K562 (cell line): Measurements from ENCODE around the gene HLA-DRB1. TPM values are rescaled to one million over a fixed set of nuclear protein-coding genes. Genes with fewer than 3 reads are reported as not detected.

Experiments
- ATAC-seq: fragments of 200-7000 bp; cut with Tn5 transposase; 3 replicates; pipeline ENCODE4 v1.9.1; 2020; ENCODE audit warnings: moderate library complexity
- BruUV-seq: library from RNA; stranded (reverse); fragments of 400-500 nt; replicated peaks from 2 replicates; lab custom pipeline; 2021; lab: Mats Ljungman, UMichigan
- CTCF ChIA-PET: fragments of 300-600 bp; formaldehyde crosslinking; extraction: SDS; loops from one replicate; lab custom pipeline; 2021; ENCODE audit warnings: low intra/inter-chr PET ratio; lab: Yijun Ruan, JAX
- POLR2A ChIA-PET: fragments of 300-600, 350-650 bp; sonication (Branson Sonifier 250); formaldehyde crosslinking; extraction: SDS; loops from one replicate; lab custom pipeline; 2021; ENCODE audit warnings: antibody characterized with exemption, inconsistent platforms; lab: Yijun Ruan, JAX
- DNase-seq, 4 experiments: peaks; one replicate each; pipeline versions ENCODE4 v3.0.0 to v3.0.0-alpha.2; 2011 to 2018; ENCODE audit warnings: low spot score in 3 of 4, mixed read lengths in 3 of 4; ENCODE audit errors: extremely low read depth in 1 of 4
- FAIRE-seq: peaks from 2 replicates; lab custom pipeline; 2011; peaks lifted over from hg19 to GRCh38; lab: Jason Lieb, UNC
- H2AFZ ChIP-seq: 2 replicates; pipeline ENCODE4 v1.6.0; 2011; ENCODE audit warnings: low read depth, low read length, control low read depth, inconsistent platforms
- H3K27ac ChIP-seq: fragments of 200-600 bp; 3 replicates; pipeline ENCODE4 v1.8.0; 2011; ENCODE audit warnings: low read depth, mild to moderate bottlenecking, control low read depth, inconsistent platforms, low read length, moderate library complexity, mixed read lengths; ENCODE audit errors: extremely low read depth
- H3K27me3 ChIP-seq, 2 experiments: fragments of 300-600 bp in 1 of 2; 2 replicates in 1 of 2; 3 replicates in 1 of 2; pipeline versions ENCODE4 v1.6.0 to v1.8.0; 2011; ENCODE audit warnings: inconsistent platforms in 2 of 2, low read length in 2 of 2, mild to moderate bottlenecking in 1 of 2, mixed read lengths in 1 of 2, moderate library complexity in 1 of 2; ENCODE audit not compliant: control insufficient read depth in 2 of 2, insufficient read depth in 2 of 2
- H3K36me3 ChIP-seq: fragments of 300-600 bp; 3 replicates; pipeline ENCODE4 v1.8.0; 2011; ENCODE audit warnings: mild to moderate bottlenecking, low read length, inconsistent platforms; ENCODE audit not compliant: control insufficient read depth, insufficient read depth
- H3K4me1 ChIP-seq, 2 experiments: fragments of 200-600 bp in 1 of 2; replicated peaks in 1 of 2; 2 replicates in 1 of 2; 3 replicates in 1 of 2; pipeline versions ENCODE4 v1.5.1 to v1.8.0; 2011; ENCODE audit warnings: inconsistent platforms in 2 of 2, low read length in 2 of 2, mild to moderate bottlenecking in 1 of 2, mixed read lengths in 1 of 2, moderate library complexity in 1 of 2; ENCODE audit not compliant: control insufficient read depth in 2 of 2, insufficient read depth in 2 of 2
- H3K4me2 ChIP-seq: 2 replicates; pipeline ENCODE4 v1.6.1; 2011; ENCODE audit warnings: low read length, control low read depth, inconsistent platforms, mixed read lengths; ENCODE audit not compliant: insufficient read depth
- H3K4me3 ChIP-seq: fragments of 200-600 bp; sonication (generic), shearing (Covaris generic); 2 replicates; pipeline ENCODE4 v1.5.1; 2016; ENCODE audit warnings: control low read depth, inconsistent platforms
- H3K79me2 ChIP-seq: fragments of 200-600 bp; 3 replicates; pipeline ENCODE4 v1.8.0; 2011; ENCODE audit warnings: low read length, inconsistent platforms; ENCODE audit not compliant: control insufficient read depth, insufficient read depth
- H3K9ac ChIP-seq, 2 experiments: 2 replicates each; pipeline versions ENCODE4 v1.6.0 to v1.6.1; 2011; ENCODE audit warnings: low read depth in 2 of 2, low read length in 2 of 2, control low read depth in 1 of 2, inconsistent platforms in 1 of 2, mild to moderate bottlenecking in 1 of 2, mixed read lengths in 1 of 2; ENCODE audit not compliant: insufficient read depth in 1 of 2
- H3K9me1 ChIP-seq: one replicate; pipeline ENCODE4 v1.6.0; 2011; ENCODE audit warnings: inconsistent platforms, mild to moderate bottlenecking, low read length, moderate library complexity; ENCODE audit not compliant: control insufficient read depth, insufficient read depth
- H3K9me3 ChIP-seq: replicated peaks from 2 replicates; pipeline ENCODE4 v1.5.1; 2011; ENCODE audit warnings: low read depth, low read length, inconsistent platforms; ENCODE audit not compliant: control insufficient read depth, insufficient read depth
- H4K20me1 ChIP-seq: replicated peaks from 2 replicates; pipeline ENCODE4 v1.6.1; 2011; ENCODE audit warnings: low read length, inconsistent platforms, mixed read lengths; ENCODE audit not compliant: control insufficient read depth, insufficient read depth
- ELF4 ChIP-seq: fragments of 450-650 bp; formaldehyde crosslinking; IDR thresholded peaks from 2 replicates; pipeline ENCODE4 v1.4.0; 2022; ENCODE audit warnings: missing genetic modification characterization
- ESRRB ChIP-seq: fragments of 250-450 bp; sonication (Bioruptor Pico); IDR thresholded peaks from 2 replicates; pipeline ENCODE4 v1.5.0; 2020; ENCODE audit warnings: mild to moderate bottlenecking, moderate library complexity, borderline replicate concordance
- FOSL1 ChIP-seq: fragments of 200-800 bp; sonication (Bioruptor generic); conservative IDR thresholded peaks from 2 replicates; pipeline ENCODE4 v1.6.1; 2016; ENCODE audit warnings: missing genetic modification characterization, missing compliant biosample characterization
- NCOA6 ChIP-seq: fragments of 450-650 bp; IDR thresholded peaks from 2 replicates; pipeline ENCODE4 v1.6.1; 2017; ENCODE audit warnings: mild to moderate bottlenecking
- POLR2G ChIP-seq: fragments of 200-400 bp; formaldehyde crosslinking; IDR thresholded peaks from 2 replicates; pipeline ENCODE4 v1.6.1; 2017; ENCODE audit warnings: low read depth, mild to moderate bottlenecking, antibody characterized with exemption, low read length, moderate library complexity
- SREBF1 ChIP-seq: fragments of 150-350 bp; IDR thresholded peaks from 2 replicates; pipeline ENCODE4 v1.6.1; 2014; ENCODE audit warnings: antibody characterized with exemption, low read depth, low read length, borderline replicate concordance
- ZNF263 ChIP-seq: sonication (generic); formaldehyde crosslinking; IDR thresholded peaks from 2 replicates; pipeline ENCODE4 v1.8.0; 2022; ENCODE audit warnings: mild to moderate bottlenecking, missing genetic modification reagents, borderline replicate concordance
- WGBS: fragments of 100-300 bp; shearing (Covaris generic); methylation state at CpG from one replicate; pipeline ENCODE4 v1.1.6; 2016; ENCODE audit warnings: low coverage, mixed read lengths; ENCODE audit not compliant: insufficient coverage; ENCODE audit errors: missing lambda C conversion rate; 5-methylcytosine and 5-hydroxymethylcytosine counted together
- in situ Hi-C: fragments of 300-500 bp; cut with MboI; formaldehyde crosslinking; loops from 4 replicates; pipeline ENCODE4 v1.15.0; 2018; ENCODE audit warnings: inconsistent platforms, mixed read lengths
- intact Hi-C: fragments of 100-400 bp; cut with micrococcal nuclease; formaldehyde crosslinking; loops from 2 replicates; pipeline ENCODE4 v1.14.2; 2022
- polyA plus RNA-seq, 8 experiments: library from polyadenylated mRNA; depleted of rRNA in 4 of 8; stranded (reverse) in 5 of 8; unstranded in 3 of 8; fragments of >200 nt; fragmentation: Nextera tagmentation in 2 of 8; fragmentation: Illumina TruSeq in 1 of 8; extraction: Ambion mirVana in 2 of 8; extraction: Trizol in 1 of 8; gene quantifications; 2 replicates each; pipeline versions ENCODE4 v1.2.1 to v1.2.3, GENCODE V29; 2011 to 2014; ENCODE audit warnings: inconsistent platforms in 1 of 8, missing spikeins in 1 of 8
- total RNA-seq, 7 experiments: library from RNA; depleted of rRNA in 6 of 7; stranded (reverse); fragments of >200 nt in 6 of 7; fragmentation: Illumina TruSeq in 2 of 7; extraction: Trizol in 2 of 7; gene quantifications; 2 replicates each; pipeline versions ENCODE4 v1.2.1 to v1.2.3, GENCODE V29; 2011 to 2021; ENCODE audit warnings: low replicate concordance in 1 of 7
- TF ChIP-seq, protein P1 (sequence below): fragments of 450-650 bp; formaldehyde crosslinking; IDR thresholded peaks from 2 replicates; pipeline ENCODE4 v1.4.0; 2020; ENCODE audit warnings: mild to moderate bottlenecking, mixed read lengths
- TF ChIP-seq, protein P2 (sequence below): sonication (generic); formaldehyde crosslinking; IDR thresholded peaks from 2 replicates; pipeline ENCODE4 v1.8.1; 2023; ENCODE audit warnings: mild to moderate bottlenecking, missing genetic modification reagents
- TF ChIP-seq, protein P3 (sequence below): fragments of 250-450 bp; sonication (Bioruptor Pico); IDR thresholded peaks from 2 replicates; pipeline ENCODE4 v1.4.0; 2020; ENCODE audit warnings: mild to moderate bottlenecking, moderate library complexity
- TF ChIP-seq, protein P4 (sequence below): IDR thresholded peaks from 2 replicates; pipeline ENCODE4 v1.6.1; 2012; ENCODE audit warnings: low read depth, low read length, improper control_type of control experiment, borderline replicate concordance

The HLA-DRB1 gene
- total and polyA plus RNA-seq, 9 of the 15 experiments (the other 6 are each of a cell fraction or from before 2014, with no cell fraction given): 0.06 to 0.78 (median 0.06) TPM; not detected in 6

DNA sequence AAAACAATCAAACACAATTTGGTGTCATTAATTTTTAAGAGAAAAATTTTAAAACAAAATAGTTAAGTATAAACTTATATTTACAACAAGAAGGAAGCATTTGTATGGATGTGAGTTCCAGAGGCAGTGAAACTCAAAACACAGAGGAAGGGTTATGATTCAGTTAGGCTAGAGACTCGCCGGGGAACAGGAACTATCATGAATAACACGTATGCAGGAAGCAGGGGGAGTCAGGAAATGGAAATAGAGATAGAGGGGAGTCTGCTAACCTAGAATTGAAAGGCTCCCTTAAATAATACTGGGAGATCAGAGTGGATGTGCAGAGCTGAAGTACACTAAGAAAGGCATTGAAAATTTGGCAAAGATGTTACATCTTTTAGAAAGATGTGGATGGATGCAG is 14.2 kb upstream of the HLA-DRB1 start:
- H3K9me1 ChIP-seq: no peaks in the 10 kb centered on the region
- no peaks in the 10 kb centered on the region for H3K27me3 ChIP-seq
- no peak for DNase-seq
- no peak overlapping the region for H2AFZ ChIP-seq
- H3K79me2 ChIP-seq: no peaks in the 10 kb centered on the region
- TF ChIP-seq ESRRB (CRISPR knock-in tag) (no peak), SREBF1 (no peak), ELF4 (no peak), FOSL1 (tag) (no peak), ZNF263 (CRISPR knock-in tag) (no peak), NCOA6 (no peak)
- POLR2A ChIA-PET: no interaction called here
- no peak overlapping the region for H3K9ac ChIP-seq
- no peaks in the 10 kb centered on the region for H3K9me3 ChIP-seq
- WGBS: 0% methylated on average over 3 of the region's 3 CpGs
- intact Hi-C loops (no loop called here), in situ Hi-C loops (no loop called here)
- H3K4me1 ChIP-seq: no peaks in the 10 kb centered on the region
- BruUV-seq: no TSS peak
- H4K20me1 ChIP-seq: no peaks in the 10 kb centered on the region
- H3K27ac ChIP-seq: no peak overlapping the region
- ATAC-seq: no peak
- no peak overlapping the region for H3K4me3 ChIP-seq
- no peak overlapping the region for H3K4me2 ChIP-seq
- no peak for FAIRE-seq
- CTCF ChIA-PET: no interaction called here
- no peaks in the 10 kb centered on the region for H3K36me3 ChIP-seq

DNA sequence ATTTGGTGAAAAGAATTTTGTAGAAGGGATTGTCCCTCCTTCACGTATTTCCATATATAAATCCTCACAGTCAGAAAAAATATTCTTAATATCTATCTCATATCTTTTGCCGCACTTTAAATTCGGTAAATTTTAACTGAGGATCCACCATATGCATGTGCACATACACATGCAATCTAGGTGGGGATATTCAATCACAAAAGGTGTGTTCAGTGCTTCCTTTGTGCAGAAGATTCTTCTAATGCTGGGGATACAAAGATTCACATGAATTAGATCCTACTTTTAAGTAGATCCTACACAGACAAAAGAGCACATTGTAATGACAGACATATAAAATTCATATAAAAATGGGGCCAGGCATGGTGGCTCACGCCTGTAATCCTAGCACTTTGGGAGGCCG is 13.6 kb upstream of the HLA-DRB1 start:
- Histone ChIP-seq H3K4me1 (no peaks in the 10 kb centered on the region), H3K4me2 (no peak overlapping the region), H3K27ac (no peak overlapping the region), H2AFZ (no peak overlapping the region), H3K79me2 (no peaks in the 10 kb centered on the region), H4K20me1 (no peaks in the 10 kb centered on the region), H3K4me3 (no peak overlapping the region), H3K9me3 (no peaks in the 10 kb centered on the region), H3K36me3 (no peaks in the 10 kb centered on the region), H3K9ac (no peak overlapping the region), H3K9me1 (no peaks in the 10 kb centered on the region), H3K27me3 (no peaks in the 10 kb centered on the region)
- BruUV-seq: no TSS peak
- ATAC-seq (no peak), FAIRE-seq (no peak), DNase-seq (no peak)
- CTCF ChIA-PET: no interaction called here
- WGBS: 0% methylated on average over 3 of the region's 5 CpGs
- in situ Hi-C loops: no loop called here
- POLR2A ChIA-PET: no interaction called here
- intact Hi-C loops: no loop called here
- TF ChIP-seq, protein P1, sequence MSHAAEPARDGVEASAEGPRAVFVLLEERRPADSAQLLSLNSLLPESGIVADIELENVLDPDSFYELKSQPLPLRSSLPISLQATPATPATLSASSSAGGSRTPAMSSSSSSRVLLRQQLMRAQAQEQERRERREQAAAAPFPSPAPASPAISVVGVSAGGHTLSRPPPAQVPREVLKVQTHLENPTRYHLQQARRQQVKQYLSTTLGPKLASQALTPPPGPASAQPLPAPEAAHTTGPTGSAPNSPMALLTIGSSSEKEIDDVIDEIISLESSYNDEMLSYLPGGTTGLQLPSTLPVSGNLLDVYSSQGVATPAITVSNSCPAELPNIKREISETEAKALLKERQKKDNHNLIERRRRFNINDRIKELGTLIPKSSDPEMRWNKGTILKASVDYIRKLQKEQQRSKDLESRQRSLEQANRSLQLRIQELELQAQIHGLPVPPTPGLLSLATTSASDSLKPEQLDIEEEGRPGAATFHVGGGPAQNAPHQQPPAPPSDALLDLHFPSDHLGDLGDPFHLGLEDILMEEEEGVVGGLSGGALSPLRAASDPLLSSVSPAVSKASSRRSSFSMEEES (CRISPR knock-in tag): no peak
- TF ChIP-seq, protein P2, sequence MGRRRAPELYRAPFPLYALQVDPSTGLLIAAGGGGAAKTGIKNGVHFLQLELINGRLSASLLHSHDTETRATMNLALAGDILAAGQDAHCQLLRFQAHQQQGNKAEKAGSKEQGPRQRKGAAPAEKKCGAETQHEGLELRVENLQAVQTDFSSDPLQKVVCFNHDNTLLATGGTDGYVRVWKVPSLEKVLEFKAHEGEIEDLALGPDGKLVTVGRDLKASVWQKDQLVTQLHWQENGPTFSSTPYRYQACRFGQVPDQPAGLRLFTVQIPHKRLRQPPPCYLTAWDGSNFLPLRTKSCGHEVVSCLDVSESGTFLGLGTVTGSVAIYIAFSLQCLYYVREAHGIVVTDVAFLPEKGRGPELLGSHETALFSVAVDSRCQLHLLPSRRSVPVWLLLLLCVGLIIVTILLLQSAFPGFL (CRISPR knock-in tag): no peak
- no peak for TF ChIP-seq POLR2G
- TF ChIP-seq, protein P3, sequence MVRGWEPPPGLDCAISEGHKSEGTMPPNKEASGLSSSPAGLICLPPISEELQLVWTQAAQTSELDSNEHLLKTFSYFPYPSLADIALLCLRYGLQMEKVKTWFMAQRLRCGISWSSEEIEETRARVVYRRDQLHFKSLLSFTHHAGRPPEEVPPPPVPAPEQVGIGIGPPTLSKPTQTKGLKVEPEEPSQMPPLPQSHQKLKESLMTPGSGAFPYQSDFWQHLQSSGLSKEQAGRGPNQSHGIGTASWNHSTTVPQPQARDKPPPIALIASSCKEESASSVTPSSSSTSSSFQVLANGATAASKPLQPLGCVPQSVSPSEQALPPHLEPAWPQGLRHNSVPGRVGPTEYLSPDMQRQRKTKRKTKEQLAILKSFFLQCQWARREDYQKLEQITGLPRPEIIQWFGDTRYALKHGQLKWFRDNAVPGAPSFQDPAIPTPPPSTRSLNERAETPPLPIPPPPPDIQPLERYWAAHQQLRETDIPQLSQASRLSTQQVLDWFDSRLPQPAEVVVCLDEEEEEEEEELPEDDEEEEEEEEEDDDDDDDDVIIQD (CRISPR knock-in tag): no peak
- TF ChIP-seq, protein P4, sequence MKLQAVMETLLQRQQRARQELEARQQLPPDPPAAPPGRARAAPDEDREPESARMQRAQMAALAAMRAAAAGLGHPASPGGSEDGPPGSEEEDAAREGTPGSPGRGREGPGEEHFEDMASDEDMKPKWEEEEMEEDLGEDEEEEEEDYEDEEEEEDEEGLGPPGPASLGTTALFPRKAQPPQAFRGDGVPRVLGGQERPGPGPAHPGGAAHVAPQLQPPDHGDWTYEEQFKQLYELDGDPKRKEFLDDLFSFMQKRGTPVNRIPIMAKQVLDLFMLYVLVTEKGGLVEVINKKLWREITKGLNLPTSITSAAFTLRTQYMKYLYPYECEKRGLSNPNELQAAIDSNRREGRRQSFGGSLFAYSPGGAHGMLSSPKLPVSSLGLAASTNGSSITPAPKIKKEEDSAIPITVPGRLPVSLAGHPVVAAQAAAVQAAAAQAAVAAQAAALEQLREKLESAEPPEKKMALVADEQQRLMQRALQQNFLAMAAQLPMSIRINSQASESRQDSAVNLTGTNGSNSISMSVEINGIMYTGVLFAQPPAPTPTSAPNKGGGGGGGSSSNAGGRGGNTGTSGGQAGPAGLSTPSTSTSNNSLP: no peak
